Astrocyte of the cerebellum (primary cell): ENCODE results near the gene SLC46A3.

Experiments used
- DNase-seq: peaks from one replicate; pipeline ENCODE4 v3.0.0-alpha.2; 2011; ENCODE audit warnings: low read depth
- H3K4me3 ChIP-seq: 2 replicates; pipeline ENCODE4 v1.5.1; 2011; ENCODE audit warnings: mild to moderate bottlenecking, low read depth, low read length, moderate library complexity
- in situ Hi-C: cut with HindIII; loops from 2 replicates; pipeline ENCODE4 v1.10.0; 2017; ENCODE audit warnings: low sequenced_read_pairs
- TF ChIP-seq, protein P1 (sequence below): IDR thresholded peaks from 2 replicates; pipeline ENCODE4 v1.5.1; 2012; ENCODE audit warnings: low read length, low read depth, moderate library complexity, mild to moderate bottlenecking; ENCODE audit errors: missing control alignments

Gene SLC46A3

DNA sequence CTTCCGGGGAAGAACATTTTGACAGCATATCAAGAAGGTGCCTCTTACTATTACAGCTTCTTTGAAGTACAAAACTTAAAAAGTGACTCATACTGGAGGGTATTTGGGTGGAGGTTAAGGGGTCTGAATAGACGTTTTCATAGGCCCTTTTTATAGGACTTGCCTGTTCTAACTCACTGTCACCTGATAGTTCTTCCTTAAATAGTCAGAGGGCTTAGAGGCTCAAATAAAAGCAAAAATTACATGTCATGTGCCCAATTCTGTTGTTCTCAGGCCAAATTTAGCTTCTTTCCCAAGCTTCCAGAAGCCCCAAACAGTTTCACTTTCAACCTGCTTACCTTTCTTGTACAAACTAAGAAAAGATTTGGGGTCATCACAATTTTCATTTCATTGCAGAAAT, 16.1 kb upstream of the SLC46A3 start:
- H3K4me3 ChIP-seq: no peak overlapping the region
- TF ChIP-seq, protein P1, sequence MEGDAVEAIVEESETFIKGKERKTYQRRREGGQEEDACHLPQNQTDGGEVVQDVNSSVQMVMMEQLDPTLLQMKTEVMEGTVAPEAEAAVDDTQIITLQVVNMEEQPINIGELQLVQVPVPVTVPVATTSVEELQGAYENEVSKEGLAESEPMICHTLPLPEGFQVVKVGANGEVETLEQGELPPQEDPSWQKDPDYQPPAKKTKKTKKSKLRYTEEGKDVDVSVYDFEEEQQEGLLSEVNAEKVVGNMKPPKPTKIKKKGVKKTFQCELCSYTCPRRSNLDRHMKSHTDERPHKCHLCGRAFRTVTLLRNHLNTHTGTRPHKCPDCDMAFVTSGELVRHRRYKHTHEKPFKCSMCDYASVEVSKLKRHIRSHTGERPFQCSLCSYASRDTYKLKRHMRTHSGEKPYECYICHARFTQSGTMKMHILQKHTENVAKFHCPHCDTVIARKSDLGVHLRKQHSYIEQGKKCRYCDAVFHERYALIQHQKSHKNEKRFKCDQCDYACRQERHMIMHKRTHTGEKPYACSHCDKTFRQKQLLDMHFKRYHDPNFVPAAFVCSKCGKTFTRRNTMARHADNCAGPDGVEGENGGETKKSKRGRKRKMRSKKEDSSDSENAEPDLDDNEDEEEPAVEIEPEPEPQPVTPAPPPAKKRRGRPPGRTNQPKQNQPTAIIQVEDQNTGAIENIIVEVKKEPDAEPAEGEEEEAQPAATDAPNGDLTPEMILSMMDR: no peak
- in situ Hi-C loops: no loop called here
- DNase-seq: no peak

DNA sequence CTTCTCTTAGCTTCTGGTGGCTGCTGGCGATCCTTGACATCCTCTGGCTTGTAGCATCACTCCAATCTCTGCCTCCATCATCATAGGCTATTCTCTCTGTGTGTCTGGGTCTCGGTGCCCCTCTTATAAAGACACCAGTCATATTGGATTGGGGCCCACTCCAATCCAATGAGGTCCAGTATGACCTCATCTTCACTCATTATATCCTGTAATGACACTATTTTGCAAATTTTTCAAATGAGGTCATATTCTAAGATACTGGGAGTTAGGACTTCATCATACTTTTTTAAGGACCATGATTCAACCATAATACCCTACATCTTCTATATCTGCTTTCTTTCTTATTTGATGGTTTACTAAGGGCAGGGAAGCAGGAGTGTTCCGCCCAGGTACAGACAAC, 12.0 kb upstream of the SLC46A3 start:
- TF ChIP-seq, protein P1: no peak
- DNase-seq: no peak
- in situ Hi-C loops: no loop called here
- H3K4me3 ChIP-seq: no peak overlapping the region

DNA sequence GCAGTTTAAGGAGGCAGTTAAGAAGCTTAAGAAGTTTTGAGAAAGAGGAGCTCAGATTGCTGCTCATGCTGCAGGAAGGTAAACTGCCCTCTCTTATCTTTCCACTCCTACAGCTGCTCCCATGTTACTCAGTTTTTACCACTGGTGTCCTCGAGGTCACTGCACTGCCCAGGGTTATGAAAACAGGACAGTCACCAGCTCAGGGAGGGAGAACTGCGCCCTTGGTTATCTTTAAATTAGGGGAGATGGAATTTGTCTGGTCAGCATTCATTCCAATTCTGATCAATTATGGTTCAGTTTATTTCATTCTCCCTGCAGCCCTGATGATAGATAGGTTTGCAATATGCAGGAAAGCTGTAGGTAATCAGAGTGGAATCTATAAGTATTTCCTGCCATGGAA, 10.8 kb upstream of the SLC46A3 start:
- TF ChIP-seq, protein P1: no peak

DNA sequence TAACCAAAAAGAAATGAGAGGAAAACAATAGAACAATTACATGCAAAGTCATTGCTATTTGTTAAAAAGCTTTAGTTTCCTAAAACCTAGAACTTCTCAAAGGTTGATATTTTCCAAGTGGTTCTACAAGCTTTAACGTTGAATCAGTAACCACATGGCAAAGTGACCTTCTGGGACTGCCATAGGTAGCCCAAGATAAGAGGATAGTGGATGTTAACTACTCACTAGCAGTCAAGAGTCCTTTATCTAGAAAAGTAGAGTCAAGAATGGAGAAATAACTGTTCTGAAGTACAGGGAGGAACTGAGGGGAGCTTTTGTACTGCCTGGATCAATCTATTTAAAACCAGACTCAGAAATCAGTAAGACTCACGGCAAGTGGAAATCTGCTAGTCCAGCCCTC, 9.9 kb upstream of the SLC46A3 start:
- H3K4me3 ChIP-seq: no peak overlapping the region
- no peak for DNase-seq
- in situ Hi-C loops: no loop called here
- TF ChIP-seq, protein P1: no peak

More for the DNA sequence above, 10.8 kb upstream of the SLC46A3 start:
- in situ Hi-C loops: no loop called here
- H3K4me3 ChIP-seq: no peak overlapping the region
- no peak for DNase-seq

DNA sequence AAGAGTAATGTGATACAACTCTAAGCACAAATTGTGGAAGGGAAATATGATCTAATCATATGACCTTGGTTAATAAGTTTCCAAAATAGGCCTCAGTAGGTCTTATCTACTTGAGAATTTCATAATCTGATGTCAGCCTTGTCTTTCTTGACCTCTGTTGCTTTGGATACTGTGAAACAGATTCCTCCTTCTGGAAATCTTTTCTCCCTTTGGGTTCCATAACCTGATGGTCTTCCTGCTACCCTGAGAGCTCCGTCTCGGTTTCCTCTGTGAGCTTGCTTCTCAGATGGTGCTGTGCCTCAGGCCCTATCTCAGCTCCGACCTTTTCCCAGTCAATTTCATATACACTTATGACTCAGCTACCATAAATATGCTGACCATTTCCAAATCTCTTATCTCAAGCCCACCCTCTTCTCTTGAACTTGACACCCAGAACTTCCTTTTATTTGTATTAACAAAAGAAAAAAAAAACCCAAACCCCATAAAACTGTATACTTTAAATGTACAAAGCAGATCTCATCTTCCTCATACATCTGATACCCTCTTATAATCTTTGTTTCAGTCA, 6.4 kb upstream of the SLC46A3 start:
- TF ChIP-seq, protein P1: no peak
- no peak overlapping the region for H3K4me3 ChIP-seq
- in situ Hi-C loops: no loop called here
- no peak for DNase-seq

DNA sequence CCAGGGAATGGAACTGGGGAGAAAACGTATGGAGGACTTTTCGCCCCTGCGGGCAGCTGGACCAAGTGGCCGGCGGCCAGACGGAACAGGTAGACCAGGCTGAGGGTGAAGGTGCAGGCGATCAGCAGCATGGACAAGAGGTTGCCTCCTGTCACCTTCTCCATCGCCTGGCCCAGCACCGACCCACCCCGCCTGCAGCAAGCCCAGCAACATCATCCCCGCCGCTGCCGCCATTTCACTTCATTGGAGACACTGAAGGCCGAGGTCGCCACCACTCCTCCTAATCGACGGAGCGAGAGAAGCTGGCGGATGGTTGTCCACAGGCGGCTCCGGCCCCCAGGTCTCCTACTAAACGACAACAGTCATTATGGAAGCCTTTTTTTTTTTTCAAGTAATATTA, 5.0 kb upstream of the SLC46A3 start:
- no peak for DNase-seq
- TF ChIP-seq, protein P1: no peak
- H3K4me3 ChIP-seq: no peak overlapping the region
- in situ Hi-C loops: no loop called here
